HepG2 (cell line): ENCODE data around the gene YIF1A. TPM values are rescaled to one million over a fixed set of nuclear protein-coding genes. Genes with fewer than 3 reads are reported as not detected.

Source experiments
- ATAC-seq: fragments of 200-7000 bp; cut with Tn5 transposase; 3 replicates; pipeline ENCODE4 v1.9.1; 2020; ENCODE audit warnings: mild to moderate bottlenecking, moderate library complexity
- BruUV-seq: library from RNA; stranded (reverse); fragments of 400-500 nt; replicated peaks from 2 replicates; lab custom pipeline; 2021; lab: Mats Ljungman, UMichigan
- CTCF ChIA-PET: fragments of 300-600 bp; formaldehyde crosslinking; extraction: SDS; loops from one replicate; lab custom pipeline; 2021; ENCODE audit warnings: low total read pairs, inconsistent platforms, low intra/inter-chr PET ratio; lab: Yijun Ruan, JAX
- POLR2A ChIA-PET: fragments of 350-600 bp; sonication (Branson Sonifier 250); formaldehyde crosslinking; loops from one replicate; lab custom pipeline; 2020; ENCODE audit warnings: antibody characterized with exemption, inconsistent platforms; lab: Yijun Ruan, JAX
- DNase-seq: peaks from one replicate; pipeline ENCODE4 v3.0.0-alpha.2; 2015; ENCODE audit warnings: low spot score
- FAIRE-seq: peaks from 3 replicates; lab custom pipeline; 2011; peaks lifted over from hg19 to GRCh38; lab: Jason Lieb, UNC
- H2AFZ ChIP-seq: one replicate; pipeline ENCODE4 v1.6.1; 2011; ENCODE audit warnings: low read length, inconsistent platforms
- H3K27ac ChIP-seq: fragments of 300-600 bp; 3 replicates; pipeline ENCODE4 v1.8.0; 2011; ENCODE audit warnings: mixed run types, mild to moderate bottlenecking, mixed read lengths, low read length, inconsistent platforms; ENCODE audit not compliant: insufficient read depth; ENCODE audit errors: extremely low read length
- H3K27me3 ChIP-seq, 2 experiments: fragments of 200-600 bp in 1 of 2; 2 replicates in 1 of 2; 3 replicates in 1 of 2; pipeline versions ENCODE4 v1.6.0 to v1.8.0; 2011; ENCODE audit warnings: low read length in 2 of 2, mild to moderate bottlenecking in 2 of 2, moderate library complexity in 2 of 2, inconsistent platforms in 1 of 2; ENCODE audit not compliant: insufficient read depth in 2 of 2, control insufficient read depth in 1 of 2
- H3K36me3 ChIP-seq, 2 experiments: fragments of 200-600 bp in 1 of 2; replicated peaks in 1 of 2; 2 replicates in 1 of 2; 3 replicates in 1 of 2; pipeline versions ENCODE4 v1.5.1 to v1.8.0; 2011; ENCODE audit warnings: low read length in 2 of 2, inconsistent platforms in 1 of 2; ENCODE audit not compliant: insufficient read depth in 2 of 2, control insufficient read depth in 1 of 2
- H3K4me1 ChIP-seq: 2 replicates; pipeline ENCODE4 v1.5.1; 2012; ENCODE audit warnings: low read length, inconsistent platforms; ENCODE audit not compliant: insufficient read depth
- H3K4me2 ChIP-seq: 2 replicates; pipeline ENCODE4 v1.6.0; 2011; ENCODE audit warnings: low read depth, low read length, inconsistent platforms
- H3K4me3 ChIP-seq, 3 experiments: fragments of 200-600 bp in 1 of 3; sonication (generic), shearing (Covaris generic) in 1 of 3; replicated peaks in 1 of 3; 2 replicates each; pipeline ENCODE4 v1.5.1; 2011 to 2016; ENCODE audit warnings: low read length in 3 of 3, inconsistent platforms in 2 of 3, low read depth in 2 of 3, mild to moderate bottlenecking in 2 of 3, control low read depth in 1 of 3, mixed read lengths in 1 of 3; ENCODE audit not compliant: insufficient read depth in 1 of 3
- H3K79me2 ChIP-seq: one replicate; pipeline ENCODE4 v1.6.1; 2011; ENCODE audit warnings: low read length, inconsistent platforms; ENCODE audit not compliant: insufficient read depth
- H3K9ac ChIP-seq: 2 replicates; pipeline ENCODE4 v1.6.0; 2011; ENCODE audit warnings: mild to moderate bottlenecking, low read depth, low read length, inconsistent platforms; ENCODE audit not compliant: insufficient read depth
- H3K9me3 ChIP-seq: 2 replicates; pipeline ENCODE4 v1.5.1; 2012; ENCODE audit warnings: mild to moderate bottlenecking, low read length
- H4K20me1 ChIP-seq: 2 replicates; pipeline ENCODE4 v1.6.0; 2011; ENCODE audit warnings: inconsistent platforms, mild to moderate bottlenecking, low read length, moderate library complexity; ENCODE audit not compliant: insufficient read depth
- KMT2B ChIP-seq: IDR thresholded peaks from 2 replicates; pipeline ENCODE4 v1.6.1; 2016; ENCODE audit warnings: missing genetic modification reagents, missing compliant biosample characterization
- MNT ChIP-seq: fragments of 450-650 bp; IDR thresholded peaks from 2 replicates; pipeline ENCODE4 v1.6.1; 2016
- SALL1 ChIP-seq: sonication (generic); formaldehyde crosslinking; IDR thresholded peaks from 2 replicates; pipeline ENCODE4 v1.8.0; 2022; ENCODE audit warnings: mild to moderate bottlenecking, missing genetic modification reagents
- SOX5 ChIP-seq: IDR thresholded peaks from 2 replicates; pipeline ENCODE4 v1.6.1; 2016; ENCODE audit warnings: borderline replicate concordance
- UBTF ChIP-seq: sonication (generic); formaldehyde crosslinking; IDR thresholded peaks from 2 replicates; pipeline ENCODE4 v1.4.0; 2020; ENCODE audit warnings: mild to moderate bottlenecking, missing genetic modification reagents
- ZFX ChIP-seq: sonication (generic); formaldehyde crosslinking; IDR thresholded peaks from 2 replicates; pipeline ENCODE4 v1.4.0; 2020; ENCODE audit warnings: mild to moderate bottlenecking, low read depth, missing genetic modification reagents, moderate library complexity
- ZNF232 ChIP-seq: sonication (generic); formaldehyde crosslinking; IDR thresholded peaks from 2 replicates; pipeline ENCODE4 v1.4.0; 2020; ENCODE audit warnings: missing genetic modification reagents, borderline replicate concordance
- ZNF503 ChIP-seq: sonication (generic); formaldehyde crosslinking; IDR thresholded peaks from 2 replicates; pipeline ENCODE4 v1.4.0; 2020; ENCODE audit warnings: missing genetic modification reagents
- ZNF598 ChIP-seq: sonication (generic); formaldehyde crosslinking; IDR thresholded peaks from 2 replicates; pipeline ENCODE4 v1.5.1; 2020; ENCODE audit warnings: mild to moderate bottlenecking, missing genetic modification reagents, borderline replicate concordance
- WGBS: methylation state at CpG from one replicate; pipeline ENCODE4 v1.1.6; 2017; ENCODE audit warnings: low lambda C conversion rate; 5-methylcytosine and 5-hydroxymethylcytosine counted together
- in situ Hi-C: cut with HindIII; loops from 2 replicates; pipeline ENCODE4 v1.10.0; 2017; ENCODE audit warnings: low pct_unique_long_range_greater_than_20kb; ENCODE audit not compliant: extremely low pct_ligation_motif_present
- intact Hi-C: fragments of 100-400 bp; cut with micrococcal nuclease; formaldehyde crosslinking; loops from one replicate; pipeline ENCODE4 v1.10.0; 2022; ENCODE audit not compliant: unreplicated experiment
- polyA plus RNA-seq, 8 experiments: library from polyadenylated mRNA; depleted of rRNA in 3 of 8; stranded (reverse) in 7 of 8; unstranded in 1 of 8; fragments of >200 nt; fragmentation: Illumina TruSeq in 4 of 8; extraction: Trizol in 4 of 8; gene quantifications; 2 replicates each; pipeline versions ENCODE4 v1.2.1 to v1.2.3, GENCODE V29; 2011 to 2016; ENCODE audit warnings: low read depth in 4 of 8, missing spikeins in 1 of 8, mixed read lengths in 1 of 8; ENCODE audit not compliant: insufficient read depth in 1 of 8
- total RNA-seq, 5 experiments: library from RNA; depleted of rRNA; stranded (reverse); fragments of >200 nt; fragmentation: Illumina TruSeq; extraction: Trizol; gene quantifications; 2 replicates each; pipeline ENCODE4 v1.2.3, GENCODE V29; 2016; ENCODE audit warnings: low read depth in 1 of 5
- TF ChIP-seq, protein P1 (sequence below): IDR thresholded peaks from 2 replicates; pipeline ENCODE4 v1.6.1; 2018; ENCODE audit warnings: missing genetic modification reagents
- TF ChIP-seq, protein P2 (sequence below): IDR thresholded peaks from 2 replicates; pipeline ENCODE4 v1.6.1; 2012; ENCODE audit warnings: low read length, improper control_type of control experiment

The YIF1A gene
- total and polyA plus RNA-seq, 2 of the 13 experiments (the other 11 are each of a cell fraction or from before 2014, with no cell fraction given), result 133 to 145 TPM

DNA sequence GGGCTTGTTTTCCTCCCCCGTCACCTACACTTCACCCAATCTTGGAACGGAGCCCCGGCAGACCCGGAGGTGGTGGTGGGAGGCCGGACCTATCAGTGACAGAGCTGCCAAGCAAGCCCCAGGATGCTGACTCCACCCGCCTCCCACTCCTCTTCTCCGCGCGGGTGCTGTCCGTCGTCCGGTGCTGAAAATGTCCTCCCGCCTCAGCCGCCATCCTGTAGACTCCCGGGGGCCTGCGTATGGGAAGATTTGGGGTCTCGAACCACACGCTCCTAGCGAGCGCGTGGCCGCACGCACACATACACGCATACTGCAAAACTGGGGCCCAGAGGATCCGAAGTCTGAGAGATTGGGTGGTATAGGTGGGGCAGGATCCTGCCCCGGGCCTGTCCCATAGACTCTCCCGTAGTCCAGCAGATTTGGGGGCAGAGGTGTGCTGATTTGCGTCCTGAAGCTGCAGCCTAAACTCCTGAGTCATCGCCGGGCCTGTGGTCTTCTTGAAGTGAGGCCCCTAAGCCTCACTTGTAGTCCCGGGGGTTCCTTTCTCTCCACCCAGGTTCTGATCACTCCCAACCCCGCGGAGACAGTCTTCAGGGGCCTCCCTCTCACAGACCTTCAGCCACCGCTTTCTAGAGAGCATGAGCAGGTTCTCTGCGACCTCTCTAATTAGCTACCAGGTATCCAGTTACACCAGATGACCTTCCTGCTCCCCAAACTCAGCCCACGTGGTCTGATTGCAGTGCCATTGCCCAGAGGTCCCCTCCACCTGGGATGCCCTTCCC is 796 bp upstream of the YIF1A start:
- TSS peak; percentile 97 for BruUV-seq
- under 1% methylated on average over 23 of the region's 36 CpGs for WGBS
- TF ChIP-seq UBTF, result peak; percentile 63; the same call in 1 of the 2 replicates
- peak; percentile 76; the same call in 1 of the 2 replicates for TF ChIP-seq ZNF232 (CRISPR knock-in tag)
- no peak; the same call in none of the 2 replicates for TF ChIP-seq KMT2B
- TF ChIP-seq SOX5 (CRISPR knock-in tag), result no peak
- no peak for TF ChIP-seq ZFX (CRISPR knock-in tag)
- TF ChIP-seq, protein P1, sequence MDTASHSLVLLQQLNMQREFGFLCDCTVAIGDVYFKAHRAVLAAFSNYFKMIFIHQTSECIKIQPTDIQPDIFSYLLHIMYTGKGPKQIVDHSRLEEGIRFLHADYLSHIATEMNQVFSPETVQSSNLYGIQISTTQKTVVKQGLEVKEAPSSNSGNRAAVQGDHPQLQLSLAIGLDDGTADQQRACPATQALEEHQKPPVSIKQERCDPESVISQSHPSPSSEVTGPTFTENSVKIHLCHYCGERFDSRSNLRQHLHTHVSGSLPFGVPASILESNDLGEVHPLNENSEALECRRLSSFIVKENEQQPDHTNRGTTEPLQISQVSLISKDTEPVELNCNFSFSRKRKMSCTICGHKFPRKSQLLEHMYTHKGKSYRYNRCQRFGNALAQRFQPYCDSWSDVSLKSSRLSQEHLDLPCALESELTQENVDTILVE (CRISPR knock-in tag), result peak; percentile 58; the same call in 1 of the 2 replicates
- no peak; the same call in 1 of the 2 replicates for TF ChIP-seq ZNF503 (CRISPR knock-in tag)
- TF ChIP-seq, protein P2, sequence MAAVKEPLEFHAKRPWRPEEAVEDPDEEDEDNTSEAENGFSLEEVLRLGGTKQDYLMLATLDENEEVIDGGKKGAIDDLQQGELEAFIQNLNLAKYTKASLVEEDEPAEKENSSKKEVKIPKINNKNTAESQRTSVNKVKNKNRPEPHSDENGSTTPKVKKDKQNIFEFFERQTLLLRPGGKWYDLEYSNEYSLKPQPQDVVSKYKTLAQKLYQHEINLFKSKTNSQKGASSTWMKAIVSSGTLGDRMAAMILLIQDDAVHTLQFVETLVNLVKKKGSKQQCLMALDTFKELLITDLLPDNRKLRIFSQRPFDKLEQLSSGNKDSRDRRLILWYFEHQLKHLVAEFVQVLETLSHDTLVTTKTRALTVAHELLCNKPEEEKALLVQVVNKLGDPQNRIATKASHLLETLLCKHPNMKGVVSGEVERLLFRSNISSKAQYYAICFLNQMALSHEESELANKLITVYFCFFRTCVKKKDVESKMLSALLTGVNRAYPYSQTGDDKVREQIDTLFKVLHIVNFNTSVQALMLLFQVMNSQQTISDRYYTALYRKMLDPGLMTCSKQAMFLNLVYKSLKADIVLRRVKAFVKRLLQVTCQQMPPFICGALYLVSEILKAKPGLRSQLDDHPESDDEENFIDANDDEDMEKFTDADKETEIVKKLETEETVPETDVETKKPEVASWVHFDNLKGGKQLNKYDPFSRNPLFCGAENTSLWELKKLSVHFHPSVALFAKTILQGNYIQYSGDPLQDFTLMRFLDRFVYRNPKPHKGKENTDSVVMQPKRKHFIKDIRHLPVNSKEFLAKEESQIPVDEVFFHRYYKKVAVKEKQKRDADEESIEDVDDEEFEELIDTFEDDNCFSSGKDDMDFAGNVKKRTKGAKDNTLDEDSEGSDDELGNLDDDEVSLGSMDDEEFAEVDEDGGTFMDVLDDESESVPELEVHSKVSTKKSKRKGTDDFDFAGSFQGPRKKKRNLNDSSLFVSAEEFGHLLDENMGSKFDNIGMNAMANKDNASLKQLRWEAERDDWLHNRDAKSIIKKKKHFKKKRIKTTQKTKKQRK, result no peak
- peak; percentile 60; the same call in 1 of the 2 replicates for TF ChIP-seq ZNF598 (CRISPR knock-in tag)
- peak; percentile 87 for TF ChIP-seq SALL1 (CRISPR knock-in tag)
- TF ChIP-seq MNT, result no peak

More for the DNA sequence above, 796 bp upstream of the YIF1A start:
- ChIA-PET CTCF (interaction anchor here (1.0 kb wide), 1 partner anchor 20 kb away, joined by 3 read pairs; no protein-coding TSS in a partner anchor), POLR2A (interaction anchor here (0.6 to 5.7 kb wide), 29 partner anchors 8 to 577 kb away, joined by 3 to 121 read pairs (median 5); partner anchors contain the start of genes CCDC85B, CD248, DPP3 and MRPL11)
- peaks cover 29% of the 10 kb centered on the region for H3K79me2 ChIP-seq
- H3K4me1 ChIP-seq, result peaks cover 61% of the 10 kb centered on the region
- in situ Hi-C loops (loop anchor here (5.0 kb wide), 1 partner anchor 38 kb away; no protein-coding TSS in a partner anchor), intact Hi-C loops (loop anchor here (2.0 kb wide), 1 partner anchor 21 kb away; the partner anchor contains the start of gene RAB1B)
- peak overlapping the region; percentile 74 to 95 (median 78) for H3K4me3 ChIP-seq
- peaks cover 0 to 24% of the 10 kb centered on the region in 2 experiments; a peak in 4 of 5 replicates for H3K27me3 ChIP-seq
- H4K20me1 ChIP-seq, result no peaks in the 10 kb centered on the region
- no peak overlapping the region for H2AFZ ChIP-seq
- H3K9ac ChIP-seq, result peak overlapping the region; percentile 96
- H3K27ac ChIP-seq, result peak overlapping the region; percentile 97
- DNase-seq (no peak), ATAC-seq (peak; percentile 52), FAIRE-seq (no peak)
- H3K36me3 ChIP-seq, result peaks cover 5 to 22% of the 10 kb centered on the region in 2 experiments; a peak in 4 of 5 replicates
- no peaks in the 10 kb centered on the region for H3K9me3 ChIP-seq
- H3K4me2 ChIP-seq, result peak overlapping the region; percentile 88
